Panc1 (cell line): ENCODE data around the gene MTUS2. TPM values are rescaled to one million over a fixed set of nuclear protein-coding genes. Genes with fewer than 3 reads are reported as not detected.

Experiments
- ATAC-seq: fragments of 200-7000 bp; cut with Tn5 transposase; 2 replicates; pipeline ENCODE4 v1.9.1; 2020; ENCODE audit warnings: mild to moderate bottlenecking, moderate library complexity
- BruUV-seq: library from RNA; stranded (reverse); fragments of 400-500 nt; replicated peaks from 2 replicates; lab custom pipeline; 2021; lab: Mats Ljungman, UMichigan
- CTCF ChIA-PET: fragments of 300-600 bp; sonication (Branson Sonifier 250); formaldehyde crosslinking; loops from one replicate; lab custom pipeline; 2022; ENCODE audit warnings: antibody characterized with exemption; lab: Charles Lee
- POLR2A ChIA-PET: fragments of 300-600 bp; sonication (Branson Sonifier 250); formaldehyde crosslinking; loops from one replicate; lab custom pipeline; 2022; ENCODE audit warnings: antibody characterized with exemption; lab: Charles Lee
- DNase-seq: peaks from one replicate; pipeline ENCODE4 v3.0.0-alpha.2; 2010; ENCODE audit warnings: low read depth, low spot score
- H3K27ac ChIP-seq: 2 replicates; pipeline ENCODE4 v1.5.1; 2011; ENCODE audit warnings: mild to moderate bottlenecking, low read length, inconsistent platforms
- H3K27me3 ChIP-seq: fragments of 200-500 bp; sonication (Bioruptor generic); 2 replicates; pipeline ENCODE4 v1.6.0; 2014; ENCODE audit warnings: low read length, inconsistent platforms; ENCODE audit not compliant: control insufficient read depth, insufficient read depth
- H3K36me3 ChIP-seq: fragments of 200-500 bp; sonication (Bioruptor generic); 2 replicates; pipeline ENCODE4 v1.5.1; 2014; ENCODE audit warnings: inconsistent platforms, mild to moderate bottlenecking, low read length, moderate library complexity; ENCODE audit not compliant: control insufficient read depth, insufficient read depth
- H3K4me1 ChIP-seq: 2 replicates; pipeline ENCODE4 v1.5.1; 2011; ENCODE audit warnings: inconsistent platforms, mild to moderate bottlenecking, low read length, moderate library complexity; ENCODE audit not compliant: control insufficient read depth, insufficient read depth
- H3K4me3 ChIP-seq, 2 experiments: 2 replicates each; pipeline ENCODE4 v1.5.1; 2011 to 2012; ENCODE audit warnings: low read depth in 2 of 2, low read length in 2 of 2, mild to moderate bottlenecking in 2 of 2, inconsistent platforms in 1 of 2, moderate library complexity in 1 of 2
- H3K9me3 ChIP-seq: fragments of 200-500 bp; sonication (Bioruptor generic); 2 replicates; pipeline ENCODE4 v1.5.1; 2014; ENCODE audit warnings: low read depth, mild to moderate bottlenecking, inconsistent platforms, low read length, moderate library complexity; ENCODE audit not compliant: control insufficient read depth, insufficient read depth
- CTCF ChIP-seq: fragments of 450-650 bp; IDR thresholded peaks from 2 replicates; pipeline ENCODE4 v1.5.1; 2017; ENCODE audit warnings: mild to moderate bottlenecking
- POLR2AphosphoS5 ChIP-seq: IDR thresholded peaks from 2 replicates; pipeline ENCODE4 v1.6.1; 2012; ENCODE audit warnings: mild to moderate bottlenecking, low read depth, low read length, moderate library complexity
- REST ChIP-seq, 2 experiments: IDR thresholded peaks; 2 replicates each; pipeline ENCODE4 v1.6.1; 2011 to 2012; ENCODE audit warnings: low read depth in 2 of 2, control low read depth in 1 of 2, low read length in 1 of 2, mild to moderate bottlenecking in 1 of 2, moderate library complexity in 1 of 2; ENCODE audit not compliant: insufficient read depth in 1 of 2
- SIN3A ChIP-seq: IDR thresholded peaks from 2 replicates; pipeline ENCODE4 v1.6.1; 2012; ENCODE audit warnings: low read depth, mild to moderate bottlenecking, low read length, moderate library complexity, borderline replicate concordance; ENCODE audit not compliant: insufficient read depth
- TCF7L2 ChIP-seq: IDR thresholded peaks from 2 replicates; pipeline ENCODE4 v1.6.1; 2011; ENCODE audit warnings: mild to moderate bottlenecking, low read depth, low read length, inconsistent platforms
- in situ Hi-C: cut with HindIII; loops from 2 replicates; pipeline ENCODE4 v1.10.0; 2016; ENCODE audit warnings: low sequenced_read_pairs, low pct_unique_long_range_greater_than_20kb
- intact Hi-C: fragments of 100-400 bp; cut with micrococcal nuclease; formaldehyde crosslinking; loops from one replicate; pipeline ENCODE4 v1.10.0; 2022; ENCODE audit not compliant: unreplicated experiment
- total RNA-seq: library from RNA; stranded (reverse); gene quantifications from one replicate; pipeline ENCODE4 v1.2.1, GENCODE V29; 2021; ENCODE audit not compliant: unreplicated experiment

MTUS2 gene
- total RNA-seq, 1 experiment from 2014 or later = 0.05 TPM

- Histone ChIP-seq H3K4me1 (no peaks in the 10 kb centered on the region), H3K4me3 (no peak overlapping the region), H3K27ac (no peak overlapping the region), H3K27me3 (no peaks in the 10 kb centered on the region), H3K9me3 (no peaks in the 10 kb centered on the region), H3K36me3 (no peaks in the 10 kb centered on the region; the same call in none of the 2 replicates)
- intact Hi-C loops (no loop called here), in situ Hi-C loops (no loop called here)
- no TSS peak for BruUV-seq
- ChIA-PET POLR2A (no interaction called here), CTCF (no interaction called here)
- no peak for ATAC-seq
- DNase-seq = no peak
- TF ChIP-seq TCF7L2 = no peak
Measured at GRCh38 chr13:29522044-29522685, 702.0 kb downstream of the MTUS2 start.

GRCh38 chr13:29523199-29523961 is 703.2 kb downstream of the MTUS2 start:
- H3K36me3 ChIP-seq = no peaks in the 10 kb centered on the region; the same call in none of the 2 replicates

More at GRCh38 chr13:29523199-29523961, 703.2 kb downstream of the MTUS2 start:
- ChIA-PET CTCF (no interaction called here), POLR2A (no interaction called here)
- Histone ChIP-seq H3K4me1 (no peaks in the 10 kb centered on the region), H3K27me3 (no peaks in the 10 kb centered on the region), H3K9me3 (no peaks in the 10 kb centered on the region), H3K4me3 (no peak overlapping the region), H3K27ac (no peak overlapping the region)
- ATAC-seq = no peak
- BruUV-seq = no TSS peak
- in situ Hi-C loops (no loop called here), intact Hi-C loops (no loop called here)
- DNase-seq = no peak
- TF ChIP-seq CTCF (no peak), REST (IDR thresholded peaks at IDR 0.05; ENCODE audit: insufficient read depth in 1 of 2, low read depth in 2 of 2, low read length in 1 of 2) (no peak), SIN3A (no peak), TCF7L2 (no peak), POLR2AphosphoS5 (no peak)
